MM.1S (cell line): Measurements from ENCODE around the gene PPA2.

Source experiments
- DNase-seq: peaks from one replicate; pipeline ENCODE4 v3.0.0-alpha.2; 2015
- H2AFZ ChIP-seq: fragments of 300-600 bp; sonication (generic); 2 replicates; pipeline ENCODE4 v1.6.0; 2016; ENCODE audit warnings: antibody characterized with exemption, low read length
- H3F3A ChIP-seq: fragments of 300-600 bp; sonication (generic); 2 replicates; pipeline ENCODE4 v1.6.1; 2016; ENCODE audit warnings: mild to moderate bottlenecking, antibody characterized with exemption, low read length, moderate library complexity, mixed read lengths; ENCODE audit not compliant: insufficient read depth
- H3K27ac ChIP-seq: fragments of 300-600 bp; sonication (generic); 2 replicates; pipeline ENCODE4 v1.5.1; 2016; ENCODE audit warnings: mild to moderate bottlenecking, low read length
- H3K27me3 ChIP-seq: fragments of 300-600 bp; sonication (generic); replicated peaks from 2 replicates; pipeline ENCODE4 v1.6.0; 2016; ENCODE audit warnings: low read length; ENCODE audit not compliant: insufficient read depth
- H3K36me3 ChIP-seq: fragments of 300-600 bp; sonication (generic); replicated peaks from 2 replicates; pipeline ENCODE4 v1.6.1; 2016; ENCODE audit warnings: mild to moderate bottlenecking, low read length, mixed read lengths; ENCODE audit not compliant: insufficient read depth
- H3K4me1 ChIP-seq: fragments of 300-600 bp; sonication (generic); 2 replicates; pipeline ENCODE4 v1.6.1; 2016; ENCODE audit warnings: low read length, mixed read lengths
- H3K4me2 ChIP-seq: fragments of 300-600 bp; sonication (generic); 2 replicates; pipeline ENCODE4 v1.6.0; 2016; ENCODE audit warnings: low read depth, low read length
- H3K4me3 ChIP-seq: fragments of 300-600 bp; sonication (generic); 2 replicates; pipeline ENCODE4 v1.5.1; 2016; ENCODE audit warnings: low read length, mixed read lengths
- H3K79me2 ChIP-seq: fragments of 300-600 bp; sonication (generic); 2 replicates; pipeline ENCODE4 v1.6.1; 2016; ENCODE audit warnings: mixed run types, low read length, mixed read lengths
- H3K9ac ChIP-seq: fragments of 300-600 bp; sonication (generic); 2 replicates; pipeline ENCODE4 v1.6.1; 2016; ENCODE audit warnings: low read length, mixed read lengths
- H3K9me2 ChIP-seq: fragments of 300-600 bp; sonication (generic); replicated peaks from 2 replicates; pipeline ENCODE4 v1.6.1; 2016; ENCODE audit warnings: mild to moderate bottlenecking, low read length, mixed read lengths; ENCODE audit not compliant: insufficient read depth
- H3K9me3 ChIP-seq: fragments of 300-600 bp; sonication (generic); replicated peaks from 2 replicates; pipeline ENCODE4 v1.6.1; 2016; ENCODE audit warnings: mild to moderate bottlenecking, low read length, mixed read lengths; ENCODE audit not compliant: insufficient read depth
- H4K20me1 ChIP-seq: fragments of 300-600 bp; sonication (generic); 2 replicates; pipeline ENCODE4 v1.6.1; 2016; ENCODE audit warnings: mild to moderate bottlenecking, low read length, moderate library complexity, mixed read lengths; ENCODE audit not compliant: insufficient read depth
- EZH2 ChIP-seq: fragments of 300-600 bp; sonication (generic); optimal IDR thresholded peaks from 2 replicates; pipeline ENCODE3; 2017; ENCODE audit warnings: low read depth, mild to moderate bottlenecking, antibody characterized with exemption, low read length, mixed read lengths
- EZH2phosphoT487 ChIP-seq: fragments of 300-600 bp; sonication (generic); IDR thresholded peaks from 2 replicates; pipeline ENCODE4 v1.6.1; 2018; ENCODE audit warnings: antibody characterized with exemption, low read length
- TF ChIP-seq, protein P1 (sequence below): fragments of 300-600 bp; sonication (generic); IDR thresholded peaks from 2 replicates; pipeline ENCODE4 v1.5.1; 2016; ENCODE audit warnings: antibody characterized with exemption, low read length, mixed read lengths

PPA2 gene

DNA sequence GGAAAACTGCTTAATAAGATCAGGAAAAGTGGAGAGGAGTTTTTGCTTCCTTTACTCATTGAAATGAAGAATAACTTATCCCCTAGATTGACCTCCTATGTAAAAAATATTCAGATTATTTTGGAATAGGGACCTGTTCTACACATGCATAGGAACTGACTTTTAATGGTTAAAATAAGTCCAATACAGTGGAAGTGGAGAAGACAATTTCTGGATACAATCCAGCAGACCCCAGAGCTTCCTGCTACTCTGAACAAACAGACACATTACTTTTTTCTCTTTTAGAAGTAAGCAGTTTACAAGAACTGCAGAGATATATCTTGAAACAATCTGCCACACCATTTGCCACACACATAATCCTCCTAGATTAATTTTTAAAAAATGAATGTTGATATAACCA lies 129.7 kb downstream of the PPA2 start:
- no peaks in the 10 kb centered on the region for H3K79me2 ChIP-seq
- no peaks in the 10 kb centered on the region for H3K9me3 ChIP-seq
- H3K9ac ChIP-seq: no peak overlapping the region
- no peak overlapping the region for H3K4me3 ChIP-seq
- no peak overlapping the region for H2AFZ ChIP-seq
- no peaks in the 10 kb centered on the region for H3K9me2 ChIP-seq
- DNase-seq: no peak
- H3K27ac ChIP-seq: no peak overlapping the region
- H3K27me3 ChIP-seq: no peaks in the 10 kb centered on the region
- TF ChIP-seq EZH2phosphoT487 (no peak), EZH2 (no peak)
- TF ChIP-seq, protein P1, sequence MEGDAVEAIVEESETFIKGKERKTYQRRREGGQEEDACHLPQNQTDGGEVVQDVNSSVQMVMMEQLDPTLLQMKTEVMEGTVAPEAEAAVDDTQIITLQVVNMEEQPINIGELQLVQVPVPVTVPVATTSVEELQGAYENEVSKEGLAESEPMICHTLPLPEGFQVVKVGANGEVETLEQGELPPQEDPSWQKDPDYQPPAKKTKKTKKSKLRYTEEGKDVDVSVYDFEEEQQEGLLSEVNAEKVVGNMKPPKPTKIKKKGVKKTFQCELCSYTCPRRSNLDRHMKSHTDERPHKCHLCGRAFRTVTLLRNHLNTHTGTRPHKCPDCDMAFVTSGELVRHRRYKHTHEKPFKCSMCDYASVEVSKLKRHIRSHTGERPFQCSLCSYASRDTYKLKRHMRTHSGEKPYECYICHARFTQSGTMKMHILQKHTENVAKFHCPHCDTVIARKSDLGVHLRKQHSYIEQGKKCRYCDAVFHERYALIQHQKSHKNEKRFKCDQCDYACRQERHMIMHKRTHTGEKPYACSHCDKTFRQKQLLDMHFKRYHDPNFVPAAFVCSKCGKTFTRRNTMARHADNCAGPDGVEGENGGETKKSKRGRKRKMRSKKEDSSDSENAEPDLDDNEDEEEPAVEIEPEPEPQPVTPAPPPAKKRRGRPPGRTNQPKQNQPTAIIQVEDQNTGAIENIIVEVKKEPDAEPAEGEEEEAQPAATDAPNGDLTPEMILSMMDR: no peak
- no peaks in the 10 kb centered on the region for H3K4me1 ChIP-seq
- no peak overlapping the region for H3K4me2 ChIP-seq
- H4K20me1 ChIP-seq: no peaks in the 10 kb centered on the region
- H3K36me3 ChIP-seq: no peaks in the 10 kb centered on the region
- H3F3A ChIP-seq: no peaks in the 10 kb centered on the region

DNA sequence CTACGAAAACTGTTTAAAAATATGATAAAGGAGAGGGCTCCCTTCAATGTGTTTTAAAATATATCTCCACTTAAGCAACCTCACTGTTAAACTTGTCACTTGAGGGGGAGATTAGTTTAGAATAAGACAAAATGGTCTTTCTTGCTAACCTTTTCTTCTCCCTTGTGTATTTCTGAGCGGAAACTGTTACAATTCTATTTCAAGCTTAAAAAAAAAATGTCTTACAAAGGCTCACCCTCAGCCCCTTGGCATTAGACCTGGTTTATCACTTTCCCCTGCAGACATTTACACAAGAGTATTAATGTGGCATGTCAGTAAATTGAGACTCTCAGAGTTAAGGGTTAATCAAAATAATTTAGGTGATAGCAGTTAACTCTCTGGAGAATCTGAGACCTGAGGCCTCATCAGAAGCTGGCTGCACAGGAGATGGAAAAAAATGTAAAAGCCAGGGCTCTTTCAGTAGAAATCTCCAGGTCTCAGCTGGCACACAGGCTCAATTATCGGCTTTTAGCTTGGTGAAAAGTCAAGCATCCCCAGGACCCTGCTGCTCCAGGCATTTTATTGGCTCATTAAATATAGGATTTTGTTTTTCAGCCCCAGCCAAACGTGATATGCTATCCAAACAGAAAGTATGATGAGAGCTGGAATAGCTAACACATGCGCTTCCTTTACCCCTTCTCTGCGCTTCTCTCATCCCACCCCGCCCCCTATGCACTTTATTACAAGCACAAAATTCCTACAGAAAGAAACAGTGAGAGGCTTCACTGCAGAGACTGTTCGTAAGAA lies 130.5 kb downstream of the PPA2 start:
- H3F3A ChIP-seq: no peaks in the 10 kb centered on the region
- H3K4me3 ChIP-seq: no peak overlapping the region
- no peak overlapping the region for H3K9ac ChIP-seq
- no peaks in the 10 kb centered on the region for H4K20me1 ChIP-seq
- H3K27me3 ChIP-seq: no peaks in the 10 kb centered on the region
- no peak overlapping the region for H3K4me2 ChIP-seq
- H3K4me1 ChIP-seq: no peaks in the 10 kb centered on the region
- no peaks in the 10 kb centered on the region for H3K79me2 ChIP-seq
- no peaks in the 10 kb centered on the region for H3K9me2 ChIP-seq
- H3K27ac ChIP-seq: no peak overlapping the region
- H3K36me3 ChIP-seq: no peaks in the 10 kb centered on the region
- H3K9me3 ChIP-seq: no peaks in the 10 kb centered on the region
- TF ChIP-seq EZH2: no peak
- TF ChIP-seq, protein P1: no peak
- TF ChIP-seq EZH2phosphoT487: no peak
- no peak overlapping the region for H2AFZ ChIP-seq
- no peak for DNase-seq

DNA sequence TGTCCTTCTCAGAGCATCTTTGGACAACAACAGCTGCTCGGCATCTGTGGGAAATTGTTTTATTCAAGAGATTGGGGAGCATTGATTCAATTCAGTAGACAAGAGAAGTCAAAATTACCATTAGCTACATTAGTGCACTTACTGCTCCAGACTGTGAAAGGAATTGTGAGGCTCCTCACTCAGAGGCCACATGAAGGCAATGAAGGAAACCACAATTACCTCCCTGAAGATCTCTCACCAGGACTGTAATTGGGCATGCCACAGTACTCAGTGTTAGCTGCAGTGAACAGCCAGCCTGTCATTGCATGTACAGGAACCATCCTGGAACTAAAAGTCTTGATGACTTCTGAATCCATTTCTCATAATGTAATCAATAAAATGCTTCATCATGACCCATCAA lies 144.8 kb downstream of the PPA2 start:
- no peak for DNase-seq
- no peak overlapping the region for H2AFZ ChIP-seq
- H3K9ac ChIP-seq: no peak overlapping the region
- no peak overlapping the region for H3K4me2 ChIP-seq
- H3K9me3 ChIP-seq: no peaks in the 10 kb centered on the region
- no peaks in the 10 kb centered on the region for H3K36me3 ChIP-seq
- no peak overlapping the region for H3K4me3 ChIP-seq
- H3K27me3 ChIP-seq: no peaks in the 10 kb centered on the region
- no peaks in the 10 kb centered on the region for H3F3A ChIP-seq
- no peak for TF ChIP-seq EZH2phosphoT487
- TF ChIP-seq, protein P1: no peak
- TF ChIP-seq EZH2: no peak
- no peak overlapping the region for H3K27ac ChIP-seq
- H3K4me1 ChIP-seq: no peaks in the 10 kb centered on the region
- H3K79me2 ChIP-seq: no peaks in the 10 kb centered on the region
- no peaks in the 10 kb centered on the region for H4K20me1 ChIP-seq
- no peaks in the 10 kb centered on the region for H3K9me2 ChIP-seq
